PC-3 (cell line): ENCODE results near the gene TMEM163. TPM values are rescaled to one million over a fixed set of nuclear protein-coding genes. Genes with fewer than 3 reads are reported as not detected.
A peak's percentile ranks its signal among the peaks of the same experiment; 100 is the strongest.

Experiments
- ATAC-seq: fragments of 200-7000 bp; cut with Tn5 transposase; 2 replicates; pipeline ENCODE4 v1.9.1; 2020; ENCODE audit warnings: mild to moderate bottlenecking, moderate library complexity
- BruUV-seq: library from RNA; stranded (reverse); fragments of 400-500 nt; replicated peaks from 2 replicates; lab custom pipeline; 2021; lab: Mats Ljungman, UMichigan
- CTCF ChIA-PET: fragments of 300-600 bp; sonication (Branson Sonifier 250); formaldehyde crosslinking; loops from one replicate; lab custom pipeline; 2022; ENCODE audit warnings: antibody characterized with exemption; lab: Charles Lee
- POLR2A ChIA-PET: fragments of 300-600 bp; sonication (Branson Sonifier 250); formaldehyde crosslinking; loops from one replicate; lab custom pipeline; 2022; ENCODE audit warnings: antibody characterized with exemption; ENCODE audit not compliant: unreplicated experiment; lab: Charles Lee
- DNase-seq: peaks from one replicate; pipeline ENCODE4 v3.0.0-alpha.2; 2015
- H2AFZ ChIP-seq: fragments of 300-600 bp; sonication (generic); 2 replicates; pipeline ENCODE4 v1.6.0; 2016; ENCODE audit warnings: antibody characterized with exemption, low read length
- H3F3A ChIP-seq: fragments of 300-600 bp; sonication (generic); one replicate; pipeline ENCODE4 v1.6.0; 2017; ENCODE audit warnings: antibody characterized with exemption, low read length, control low read depth, mild to moderate bottlenecking; ENCODE audit not compliant: unreplicated experiment
- H3K27ac ChIP-seq: fragments of 300-600 bp; sonication (generic); 2 replicates; pipeline ENCODE4 v1.5.1; 2016; ENCODE audit warnings: mild to moderate bottlenecking, low read length
- H3K27me3 ChIP-seq: fragments of 300-600 bp; sonication (generic); 2 replicates; pipeline ENCODE4 v1.6.1; 2016; ENCODE audit warnings: low read length, mixed read lengths
- H3K36me3 ChIP-seq: fragments of 300-600 bp; sonication (generic); 2 replicates; pipeline ENCODE4 v1.6.1; 2016; ENCODE audit warnings: low read depth, mixed run types, low read length, mixed read lengths
- H3K4me1 ChIP-seq: fragments of 300-600 bp; sonication (generic); 2 replicates; pipeline ENCODE4 v1.5.1; 2016; ENCODE audit warnings: low read length; ENCODE audit not compliant: insufficient read depth
- H3K4me2 ChIP-seq: fragments of 300-600 bp; sonication (generic); 2 replicates; pipeline ENCODE4 v1.6.0; 2016; ENCODE audit warnings: low read length
- H3K4me3 ChIP-seq: fragments of 300-600 bp; sonication (generic); 2 replicates; pipeline ENCODE4 v1.5.1; 2016; ENCODE audit warnings: mild to moderate bottlenecking, low read length, mixed read lengths
- H3K79me2 ChIP-seq: fragments of 300-600 bp; sonication (generic); 2 replicates; pipeline ENCODE4 v1.6.1; 2017; ENCODE audit warnings: low read length, mixed read lengths
- H3K9ac ChIP-seq: fragments of 300-600 bp; sonication (generic); 2 replicates; pipeline ENCODE4 v1.6.0; 2016; ENCODE audit warnings: mild to moderate bottlenecking, low read length
- H3K9me2 ChIP-seq: fragments of 300-600 bp; sonication (generic); replicated peaks from 2 replicates; pipeline ENCODE4 v1.6.1; 2016; ENCODE audit warnings: mixed run types, low read length, mixed read lengths
- H3K9me3 ChIP-seq: fragments of 300-600 bp; sonication (generic); 2 replicates; pipeline ENCODE4 v1.6.1; 2016; ENCODE audit warnings: low read length, mixed read lengths
- H4K20me1 ChIP-seq: fragments of 300-600 bp; sonication (generic); 2 replicates; pipeline ENCODE4 v1.6.1; 2016; ENCODE audit warnings: low read length, mixed read lengths
- EZH2 ChIP-seq: fragments of 300-600 bp; sonication (generic); IDR thresholded peaks from one replicate; pipeline ENCODE4 v1.6.1; 2017; ENCODE audit warnings: antibody characterized with exemption, mild to moderate bottlenecking, low read length; ENCODE audit not compliant: unreplicated experiment
- EZH2phosphoT487 ChIP-seq: fragments of 300-600 bp; sonication (generic); IDR thresholded peaks from 2 replicates; pipeline ENCODE4 v1.6.1; 2018; ENCODE audit warnings: mild to moderate bottlenecking, antibody characterized with exemption, low read length, borderline replicate concordance
- intact Hi-C: fragments of 100-400 bp; cut with micrococcal nuclease; formaldehyde crosslinking; loops from 2 replicates; pipeline ENCODE4 v1.9.0; 2023
- total RNA-seq: library from RNA; depleted of rRNA; stranded (reverse); fragments of >200 nt; gene quantifications from 2 replicates; pipeline ENCODE4 v1.2.3, GENCODE V29; 2014
- TF ChIP-seq, protein P1 (sequence below): fragments of 300-600 bp; sonication (generic); conservative IDR thresholded peaks from 2 replicates; pipeline ENCODE4 v1.5.1; 2017; ENCODE audit warnings: antibody characterized with exemption, low read depth, mild to moderate bottlenecking, low read length

TMEM163 gene
- total RNA-seq, 1 experiment from 2014 or later: 0.47 TPM

DNA sequence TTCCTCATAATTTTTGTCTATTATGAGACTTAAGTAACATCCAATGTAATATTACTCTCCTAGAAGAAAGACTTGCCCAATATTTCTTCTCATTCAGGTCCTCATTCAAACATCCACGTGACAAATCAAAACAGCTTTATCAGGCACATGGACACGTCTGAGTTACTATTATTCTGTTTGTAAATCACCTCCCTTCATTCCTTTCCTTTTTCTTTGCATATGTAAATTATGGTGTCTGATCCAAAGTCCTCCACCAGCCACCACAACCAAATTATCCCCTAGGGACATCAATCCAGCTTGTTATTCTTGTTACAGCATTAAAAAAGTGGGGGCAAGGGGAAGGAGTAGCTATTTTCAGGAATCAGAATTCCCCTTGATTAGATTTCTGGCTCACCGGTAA lies 7.1 kb downstream of the TMEM163 start:
- no peaks in the 10 kb centered on the region for H4K20me1 ChIP-seq
- DNase-seq: no peak
- CTCF ChIA-PET: no interaction called here
- peak overlapping the region; percentile 60 for H3K4me2 ChIP-seq
- peaks cover 19% of the 10 kb centered on the region for H3K4me1 ChIP-seq
- intact Hi-C loops: no loop called here
- POLR2A ChIA-PET: no interaction called here
- H3K9me3 ChIP-seq: no peaks in the 10 kb centered on the region
- H3F3A ChIP-seq: no peaks in the 10 kb centered on the region
- H3K27me3 ChIP-seq: no peaks in the 10 kb centered on the region
- H3K79me2 ChIP-seq: no peaks in the 10 kb centered on the region
- TF ChIP-seq EZH2 (no peak), EZH2phosphoT487 (no peak)
- TF ChIP-seq, protein P1, sequence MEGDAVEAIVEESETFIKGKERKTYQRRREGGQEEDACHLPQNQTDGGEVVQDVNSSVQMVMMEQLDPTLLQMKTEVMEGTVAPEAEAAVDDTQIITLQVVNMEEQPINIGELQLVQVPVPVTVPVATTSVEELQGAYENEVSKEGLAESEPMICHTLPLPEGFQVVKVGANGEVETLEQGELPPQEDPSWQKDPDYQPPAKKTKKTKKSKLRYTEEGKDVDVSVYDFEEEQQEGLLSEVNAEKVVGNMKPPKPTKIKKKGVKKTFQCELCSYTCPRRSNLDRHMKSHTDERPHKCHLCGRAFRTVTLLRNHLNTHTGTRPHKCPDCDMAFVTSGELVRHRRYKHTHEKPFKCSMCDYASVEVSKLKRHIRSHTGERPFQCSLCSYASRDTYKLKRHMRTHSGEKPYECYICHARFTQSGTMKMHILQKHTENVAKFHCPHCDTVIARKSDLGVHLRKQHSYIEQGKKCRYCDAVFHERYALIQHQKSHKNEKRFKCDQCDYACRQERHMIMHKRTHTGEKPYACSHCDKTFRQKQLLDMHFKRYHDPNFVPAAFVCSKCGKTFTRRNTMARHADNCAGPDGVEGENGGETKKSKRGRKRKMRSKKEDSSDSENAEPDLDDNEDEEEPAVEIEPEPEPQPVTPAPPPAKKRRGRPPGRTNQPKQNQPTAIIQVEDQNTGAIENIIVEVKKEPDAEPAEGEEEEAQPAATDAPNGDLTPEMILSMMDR: no peak
- no peak for ATAC-seq
- no peak overlapping the region for H3K4me3 ChIP-seq
- H2AFZ ChIP-seq: 0 out of 2 replicates have a peak overlapping the region, but pooled peaks have one; percentile 43
- no peaks in the 10 kb centered on the region for H3K9me2 ChIP-seq
- no peaks in the 10 kb centered on the region for H3K36me3 ChIP-seq
- no TSS peak for BruUV-seq
- no peak overlapping the region for H3K9ac ChIP-seq
- no peak overlapping the region for H3K27ac ChIP-seq

DNA sequence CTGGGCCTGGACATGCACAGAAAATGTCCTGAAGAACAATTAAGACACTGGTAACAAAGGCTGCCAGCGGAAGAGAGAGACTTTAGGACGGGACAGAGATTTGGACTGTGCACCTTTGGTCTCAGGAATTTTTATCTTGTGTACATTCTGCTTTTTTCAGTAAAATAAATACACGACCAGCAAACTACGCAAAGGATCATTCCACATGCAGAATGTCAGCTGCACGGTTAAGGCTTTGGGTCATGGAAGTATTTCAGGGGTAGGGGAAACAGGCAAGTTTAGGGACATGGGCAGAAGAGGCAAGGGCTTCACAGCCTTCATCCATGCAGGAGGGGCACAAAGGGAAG lies 11.5 kb downstream of the TMEM163 start:
- TF ChIP-seq EZH2phosphoT487: no peak
- TF ChIP-seq EZH2: no peak
- TF ChIP-seq, protein P1: no peak
- Histone ChIP-seq H3K4me1 (peaks cover 17% of the 10 kb centered on the region), H3K4me2 (peak overlapping the region; percentile 40), H3K27me3 (no peaks in the 10 kb centered on the region), H3K9me2 (no peaks in the 10 kb centered on the region), H3K27ac (peak overlapping the region; percentile 10; the same call in 1 of the 2 replicates), H3K79me2 (no peaks in the 10 kb centered on the region), H4K20me1 (no peaks in the 10 kb centered on the region), H3F3A (no peaks in the 10 kb centered on the region), H3K9ac (no peak overlapping the region), H3K4me3 (no peak overlapping the region), H3K9me3 (no peaks in the 10 kb centered on the region), H3K36me3 (no peaks in the 10 kb centered on the region), H2AFZ (peak overlapping the region; percentile 58; the same call in 1 of the 2 replicates)
- ChIA-PET POLR2A (no interaction called here), CTCF (no interaction called here)
- intact Hi-C loops: no loop called here
- no TSS peak for BruUV-seq
- DNase-seq (no peak), ATAC-seq (no peak)

DNA sequence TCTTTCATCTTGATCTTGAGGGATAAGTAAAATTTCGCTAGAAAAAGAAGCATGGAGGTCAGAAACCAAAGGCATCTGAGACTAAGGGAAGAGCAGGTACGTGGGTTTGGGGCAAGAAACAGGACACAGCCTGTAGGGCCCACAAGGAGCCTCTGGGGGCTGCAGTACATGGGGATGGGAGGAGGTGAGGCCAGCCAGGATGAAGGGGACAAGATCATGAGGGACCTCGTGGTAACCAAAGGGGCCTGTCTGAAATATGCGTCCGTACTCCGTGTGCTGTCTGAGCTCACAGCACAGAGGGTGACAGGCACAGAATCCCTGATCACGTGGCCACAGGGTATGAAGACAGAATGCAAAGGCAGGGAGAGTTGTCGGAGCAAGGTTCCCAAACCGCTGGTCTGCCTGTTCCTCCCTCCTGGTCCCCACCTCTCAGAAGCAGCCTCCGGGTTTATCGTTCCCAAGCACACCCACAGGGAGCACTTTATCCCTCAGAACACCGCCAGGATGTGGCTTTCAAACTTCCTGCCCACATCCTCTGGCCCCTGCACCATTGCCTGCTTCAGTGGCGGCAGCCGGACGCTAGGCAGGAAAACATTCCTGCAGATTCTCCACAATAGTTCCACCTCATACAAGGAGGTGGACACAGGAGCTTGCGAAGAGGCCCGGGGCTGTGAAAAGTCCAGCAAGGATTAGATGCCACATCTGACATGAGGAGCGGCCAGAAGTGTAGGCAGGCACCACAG lies 12.0 kb downstream of the TMEM163 start:
- CTCF ChIA-PET: no interaction called here
- H3K4me2 ChIP-seq: peak overlapping the region; percentile 40
- no peaks in the 10 kb centered on the region for H3K36me3 ChIP-seq
- no peaks in the 10 kb centered on the region for H3K9me2 ChIP-seq
- H3K9me3 ChIP-seq: no peaks in the 10 kb centered on the region
- no peak overlapping the region for H3K9ac ChIP-seq
- H3K27ac ChIP-seq: peak overlapping the region; percentile 10; the same call in 1 of the 2 replicates
- POLR2A ChIA-PET: no interaction called here
- DNase-seq (peak; percentile 55), ATAC-seq (peak; percentile 81)
- intact Hi-C loops: no loop called here
- no peaks in the 10 kb centered on the region for H3K27me3 ChIP-seq
- BruUV-seq: no TSS peak
- no peaks in the 10 kb centered on the region for H4K20me1 ChIP-seq
- peak overlapping the region; percentile 58; the same call in 1 of the 2 replicates for H2AFZ ChIP-seq
- H3K4me1 ChIP-seq: peaks cover 12% of the 10 kb centered on the region
- H3K79me2 ChIP-seq: no peaks in the 10 kb centered on the region
- TF ChIP-seq, protein P1: no peak
- TF ChIP-seq EZH2phosphoT487 (no peak), EZH2 (no peak)
- H3F3A ChIP-seq: no peaks in the 10 kb centered on the region
- no peak overlapping the region for H3K4me3 ChIP-seq
